Fibroblast of pulmonary artery (primary cell): ENCODE data around the gene NHLH2.

ENCODE experiments used
- DNase-seq: peaks from one replicate; pipeline ENCODE4 v3.0.0-alpha.2; 2010; ENCODE audit warnings: low read depth
- H3K4me3 ChIP-seq: replicated peaks from 2 replicates; pipeline ENCODE4 v1.5.1; 2011; ENCODE audit warnings: low read depth, mild to moderate bottlenecking, control low read depth, low read length, moderate library complexity
- TF ChIP-seq, protein P1 (sequence below): IDR thresholded peaks from 2 replicates; pipeline ENCODE4 v1.5.1; 2011; ENCODE audit warnings: mild to moderate bottlenecking, control low read depth, low read length, inconsistent platforms; ENCODE audit errors: missing control alignments

NHLH2 gene

GRCh38 chr1:115791816-115792215, 49.1 kb downstream of the NHLH2 start:
- H3K4me3 ChIP-seq: no peak overlapping the region
- TF ChIP-seq, protein P1, sequence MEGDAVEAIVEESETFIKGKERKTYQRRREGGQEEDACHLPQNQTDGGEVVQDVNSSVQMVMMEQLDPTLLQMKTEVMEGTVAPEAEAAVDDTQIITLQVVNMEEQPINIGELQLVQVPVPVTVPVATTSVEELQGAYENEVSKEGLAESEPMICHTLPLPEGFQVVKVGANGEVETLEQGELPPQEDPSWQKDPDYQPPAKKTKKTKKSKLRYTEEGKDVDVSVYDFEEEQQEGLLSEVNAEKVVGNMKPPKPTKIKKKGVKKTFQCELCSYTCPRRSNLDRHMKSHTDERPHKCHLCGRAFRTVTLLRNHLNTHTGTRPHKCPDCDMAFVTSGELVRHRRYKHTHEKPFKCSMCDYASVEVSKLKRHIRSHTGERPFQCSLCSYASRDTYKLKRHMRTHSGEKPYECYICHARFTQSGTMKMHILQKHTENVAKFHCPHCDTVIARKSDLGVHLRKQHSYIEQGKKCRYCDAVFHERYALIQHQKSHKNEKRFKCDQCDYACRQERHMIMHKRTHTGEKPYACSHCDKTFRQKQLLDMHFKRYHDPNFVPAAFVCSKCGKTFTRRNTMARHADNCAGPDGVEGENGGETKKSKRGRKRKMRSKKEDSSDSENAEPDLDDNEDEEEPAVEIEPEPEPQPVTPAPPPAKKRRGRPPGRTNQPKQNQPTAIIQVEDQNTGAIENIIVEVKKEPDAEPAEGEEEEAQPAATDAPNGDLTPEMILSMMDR: no peak
- DNase-seq: no peak

- no peak for DNase-seq
- no peak overlapping the region for H3K4me3 ChIP-seq
- TF ChIP-seq, protein P1: no peak
Measured at GRCh38 chr1:115790846-115791245, 50.1 kb downstream of the NHLH2 start.

DNA sequence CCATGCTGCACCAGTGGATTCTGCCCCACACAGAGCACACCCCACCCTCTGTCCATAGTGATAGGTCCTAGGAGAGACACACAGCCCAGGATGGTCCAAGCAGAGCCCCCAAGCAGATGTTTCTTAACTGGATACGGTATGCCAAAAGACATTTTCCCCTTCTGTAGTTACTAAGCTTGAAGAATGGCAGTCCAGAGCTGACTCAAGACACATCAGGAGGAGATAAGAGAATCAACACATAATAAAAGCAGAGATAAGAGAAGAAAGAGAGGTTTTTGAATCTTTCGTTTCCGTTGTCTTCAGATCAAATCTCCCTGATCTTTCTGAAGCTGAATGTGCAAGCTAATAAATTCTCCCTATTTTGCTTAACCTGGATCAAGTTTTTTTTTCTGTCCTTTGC, 50.6 kb downstream of the NHLH2 start:
- TF ChIP-seq, protein P1: no peak
- H3K4me3 ChIP-seq: no peak overlapping the region
- no peak for DNase-seq
